HepG2 (cell line): ENCODE results near the gene RPS25. TPM values are rescaled to one million over a fixed set of nuclear protein-coding genes. Genes with fewer than 3 reads are reported as not detected.

Source experiments
- ATF1 ChIP-seq: IDR thresholded peaks from 2 replicates; pipeline ENCODE4 v1.6.1; 2016; ENCODE audit warnings: mild to moderate bottlenecking, control low read depth
- POGZ ChIP-seq: sonication (generic); formaldehyde crosslinking; IDR thresholded peaks from 2 replicates; pipeline ENCODE4 v1.4.0; 2020; ENCODE audit warnings: mild to moderate bottlenecking, missing genetic modification reagents
- TMF1 ChIP-seq: sonication (generic); formaldehyde crosslinking; IDR thresholded peaks from 2 replicates; pipeline ENCODE4 v1.8.1; 2022; ENCODE audit warnings: low read depth, missing genetic modification reagents
- ZNF367 ChIP-seq: sonication (generic); formaldehyde crosslinking; IDR thresholded peaks from 2 replicates; pipeline ENCODE4 v1.4.0; 2020; ENCODE audit warnings: missing genetic modification reagents, borderline replicate concordance
- ZNF510 ChIP-seq: sonication (generic); formaldehyde crosslinking; IDR thresholded peaks from 2 replicates; pipeline ENCODE4 v1.4.0; 2020; ENCODE audit warnings: low read depth, mild to moderate bottlenecking, missing genetic modification reagents
- ZNF607 ChIP-seq: sonication (generic); formaldehyde crosslinking; IDR thresholded peaks from 2 replicates; pipeline ENCODE4 v1.5.1; 2020; ENCODE audit warnings: missing genetic modification reagents, mild to moderate bottlenecking, borderline replicate concordance
- ZNF792 ChIP-seq: IDR thresholded peaks from 2 replicates; pipeline ENCODE4 v1.6.1; 2016
- polyA plus RNA-seq, 8 experiments: library from polyadenylated mRNA; depleted of rRNA in 3 of 8; stranded (reverse) in 7 of 8; unstranded in 1 of 8; fragments of >200 nt; fragmentation: Illumina TruSeq in 4 of 8; extraction: Trizol in 4 of 8; gene quantifications; 2 replicates each; pipeline versions ENCODE4 v1.2.1 to v1.2.3, GENCODE V29; 2011 to 2016; ENCODE audit warnings: low read depth in 4 of 8, missing spikeins in 1 of 8, mixed read lengths in 1 of 8; ENCODE audit not compliant: insufficient read depth in 1 of 8
- total RNA-seq, 5 experiments: library from RNA; depleted of rRNA; stranded (reverse); fragments of >200 nt; fragmentation: Illumina TruSeq; extraction: Trizol; gene quantifications; 2 replicates each; pipeline ENCODE4 v1.2.3, GENCODE V29; 2016; ENCODE audit warnings: low read depth in 1 of 5
- TF ChIP-seq, protein P1 (sequence below): sonication (generic); formaldehyde crosslinking; IDR thresholded peaks from one replicate; pipeline ENCODE4 v1.5.1; 2020; ENCODE audit warnings: mild to moderate bottlenecking, missing genetic modification reagents; ENCODE audit errors: not compliant biosample characterization
- TF ChIP-seq, protein P2 (sequence below): fragments of 450-650 bp; IDR thresholded peaks from 2 replicates; pipeline ENCODE4 v1.6.1; 2017; ENCODE audit warnings: mild to moderate bottlenecking
- TF ChIP-seq, protein P3 (sequence below): sonication (generic); formaldehyde crosslinking; IDR thresholded peaks from 2 replicates; pipeline ENCODE4 v1.5.1; 2020; ENCODE audit warnings: mild to moderate bottlenecking, missing genetic modification reagents, moderate library complexity
- TF ChIP-seq, protein P4 (sequence below): IDR thresholded peaks from 2 replicates; pipeline ENCODE4 v1.6.1; 2016; ENCODE audit warnings: low read depth, control low read depth
- TF ChIP-seq, protein P5 (sequence below): sonication (generic); formaldehyde crosslinking; IDR thresholded peaks from 2 replicates; pipeline ENCODE4 v1.5.0; 2020; ENCODE audit warnings: mild to moderate bottlenecking, missing genetic modification reagents

Gene RPS25
- total and polyA plus RNA-seq, 2 of the 13 experiments (the other 11 are each of a cell fraction or from before 2014, with no cell fraction given): 839 to 1,415 TPM

DNA sequence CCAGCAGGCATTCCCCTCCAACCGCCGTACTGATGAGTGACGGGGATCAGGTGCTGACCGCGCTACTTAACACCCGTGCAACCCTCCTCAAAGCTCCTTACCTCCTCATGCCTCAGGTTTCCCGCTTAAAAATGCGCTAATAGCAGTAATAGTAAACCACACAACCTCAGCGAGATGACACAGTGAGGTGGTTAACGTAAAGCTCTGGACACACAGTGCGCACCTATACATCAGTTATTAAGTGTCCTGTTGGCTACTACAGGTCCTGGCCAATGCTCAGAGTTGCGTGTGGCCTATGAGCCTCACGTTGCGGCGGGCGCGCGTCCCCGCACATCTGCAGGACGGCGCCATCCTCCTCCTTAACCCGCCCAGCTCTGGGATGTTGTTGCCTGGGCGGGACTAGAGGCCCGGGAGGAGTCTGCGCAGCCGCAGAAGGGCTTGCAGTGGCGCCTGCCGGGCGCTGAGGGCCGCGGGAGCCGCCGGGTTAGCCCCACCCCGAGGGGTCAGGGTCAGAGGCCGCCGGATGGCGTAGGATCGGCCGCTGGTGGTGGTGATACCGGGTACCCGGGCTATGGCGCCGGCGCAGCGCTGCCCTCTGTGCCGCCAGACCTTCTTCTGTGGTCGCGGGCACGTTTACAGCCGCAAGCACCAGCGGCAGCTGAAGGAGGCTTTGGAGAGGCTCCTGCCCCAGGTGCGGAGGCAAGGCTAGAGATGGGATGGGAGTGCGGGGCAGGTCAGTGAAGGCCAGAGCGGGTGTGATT, 20.3 kb downstream of the RPS25 start, which contains the start of gene CENATAC (continued):
- TF ChIP-seq, protein P1, sequence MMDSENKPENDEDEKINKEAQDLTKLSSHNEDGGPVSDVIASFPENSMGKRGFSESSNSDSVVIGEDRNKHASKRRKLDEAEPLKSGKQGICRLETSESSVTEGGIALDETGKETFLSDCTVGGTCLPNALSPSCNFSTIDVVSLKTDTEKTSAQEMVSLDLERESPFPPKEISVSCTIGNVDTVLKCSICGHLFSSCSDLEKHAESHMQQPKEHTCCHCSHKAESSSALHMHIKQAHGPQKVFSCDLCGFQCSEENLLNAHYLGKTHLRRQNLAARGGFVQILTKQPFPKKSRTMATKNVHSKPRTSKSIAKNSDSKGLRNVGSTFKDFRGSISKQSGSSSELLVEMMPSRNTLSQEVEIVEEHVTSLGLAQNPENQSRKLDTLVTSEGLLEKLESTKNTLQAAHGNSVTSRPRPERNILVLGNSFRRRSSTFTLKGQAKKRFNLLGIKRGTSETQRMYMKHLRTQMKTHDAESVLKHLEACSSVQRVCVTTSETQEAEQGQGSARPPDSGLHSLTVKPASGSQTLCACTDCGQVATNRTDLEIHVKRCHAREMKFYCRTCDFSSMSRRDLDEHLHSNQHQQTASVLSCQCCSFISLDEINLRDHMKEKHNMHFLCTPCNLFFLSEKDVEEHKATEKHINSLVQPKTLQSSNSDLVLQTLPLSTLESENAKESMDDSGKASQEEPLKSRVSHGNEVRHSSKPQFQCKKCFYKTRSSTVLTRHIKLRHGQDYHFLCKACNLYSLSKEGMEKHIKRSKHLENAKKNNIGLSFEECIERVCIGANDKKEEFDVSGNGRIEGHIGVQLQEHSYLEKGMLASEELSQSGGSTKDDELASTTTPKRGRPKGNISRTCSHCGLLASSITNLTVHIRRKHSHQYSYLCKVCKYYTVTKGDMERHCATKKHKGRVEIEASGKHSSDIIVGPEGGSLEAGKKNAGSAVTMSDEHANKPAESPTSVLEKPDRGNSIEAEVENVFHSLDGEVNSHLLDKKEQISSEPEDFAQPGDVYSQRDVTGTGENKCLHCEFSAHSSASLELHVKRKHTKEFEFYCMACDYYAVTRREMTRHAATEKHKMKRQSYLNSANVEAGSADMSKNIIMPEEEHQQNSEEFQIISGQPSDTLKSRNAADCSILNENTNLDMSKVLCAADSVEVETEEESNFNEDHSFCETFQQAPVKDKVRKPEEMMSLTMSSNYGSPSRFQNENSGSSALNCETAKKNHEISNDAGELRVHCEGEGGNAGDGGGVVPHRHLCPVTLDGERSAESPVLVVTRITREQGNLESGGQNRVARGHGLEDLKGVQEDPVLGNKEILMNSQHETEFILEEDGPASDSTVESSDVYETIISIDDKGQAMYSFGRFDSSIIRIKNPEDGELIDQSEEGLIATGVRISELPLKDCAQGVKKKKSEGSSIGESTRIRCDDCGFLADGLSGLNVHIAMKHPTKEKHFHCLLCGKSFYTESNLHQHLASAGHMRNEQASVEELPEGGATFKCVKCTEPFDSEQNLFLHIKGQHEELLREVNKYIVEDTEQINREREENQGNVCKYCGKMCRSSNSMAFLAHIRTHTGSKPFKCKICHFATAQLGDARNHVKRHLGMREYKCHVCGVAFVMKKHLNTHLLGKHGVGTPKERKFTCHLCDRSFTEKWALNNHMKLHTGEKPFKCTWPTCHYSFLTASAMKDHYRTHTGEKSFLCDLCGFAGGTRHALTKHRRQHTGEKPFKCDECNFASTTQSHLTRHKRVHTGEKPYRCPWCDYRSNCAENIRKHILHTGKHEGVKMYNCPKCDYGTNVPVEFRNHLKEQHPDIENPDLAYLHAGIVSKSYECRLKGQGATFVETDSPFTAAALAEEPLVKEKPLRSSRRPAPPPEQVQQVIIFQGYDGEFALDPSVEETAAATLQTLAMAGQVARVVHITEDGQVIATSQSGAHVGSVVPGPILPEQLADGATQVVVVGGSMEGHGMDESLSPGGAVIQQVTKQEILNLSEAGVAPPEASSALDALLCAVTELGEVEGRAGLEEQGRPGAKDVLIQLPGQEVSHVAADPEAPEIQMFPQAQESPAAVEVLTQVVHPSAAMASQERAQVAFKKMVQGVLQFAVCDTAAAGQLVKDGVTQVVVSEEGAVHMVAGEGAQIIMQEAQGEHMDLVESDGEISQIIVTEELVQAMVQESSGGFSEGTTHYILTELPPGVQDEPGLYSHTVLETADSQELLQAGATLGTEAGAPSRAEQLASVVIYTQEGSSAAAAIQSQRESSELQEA (CRISPR knock-in tag): no peak
- TF ChIP-seq ZNF367: no peak
- no peak for TF ChIP-seq POGZ (CRISPR knock-in tag)
- peak; percentile 63; the same call in 1 of the 2 replicates for TF ChIP-seq TMF1 (CRISPR knock-in tag)
- TF ChIP-seq ZNF792 (CRISPR knock-in tag): 0 out of 2 replicates have a peak, but pooled peaks have one; percentile 26
- TF ChIP-seq, protein P2, sequence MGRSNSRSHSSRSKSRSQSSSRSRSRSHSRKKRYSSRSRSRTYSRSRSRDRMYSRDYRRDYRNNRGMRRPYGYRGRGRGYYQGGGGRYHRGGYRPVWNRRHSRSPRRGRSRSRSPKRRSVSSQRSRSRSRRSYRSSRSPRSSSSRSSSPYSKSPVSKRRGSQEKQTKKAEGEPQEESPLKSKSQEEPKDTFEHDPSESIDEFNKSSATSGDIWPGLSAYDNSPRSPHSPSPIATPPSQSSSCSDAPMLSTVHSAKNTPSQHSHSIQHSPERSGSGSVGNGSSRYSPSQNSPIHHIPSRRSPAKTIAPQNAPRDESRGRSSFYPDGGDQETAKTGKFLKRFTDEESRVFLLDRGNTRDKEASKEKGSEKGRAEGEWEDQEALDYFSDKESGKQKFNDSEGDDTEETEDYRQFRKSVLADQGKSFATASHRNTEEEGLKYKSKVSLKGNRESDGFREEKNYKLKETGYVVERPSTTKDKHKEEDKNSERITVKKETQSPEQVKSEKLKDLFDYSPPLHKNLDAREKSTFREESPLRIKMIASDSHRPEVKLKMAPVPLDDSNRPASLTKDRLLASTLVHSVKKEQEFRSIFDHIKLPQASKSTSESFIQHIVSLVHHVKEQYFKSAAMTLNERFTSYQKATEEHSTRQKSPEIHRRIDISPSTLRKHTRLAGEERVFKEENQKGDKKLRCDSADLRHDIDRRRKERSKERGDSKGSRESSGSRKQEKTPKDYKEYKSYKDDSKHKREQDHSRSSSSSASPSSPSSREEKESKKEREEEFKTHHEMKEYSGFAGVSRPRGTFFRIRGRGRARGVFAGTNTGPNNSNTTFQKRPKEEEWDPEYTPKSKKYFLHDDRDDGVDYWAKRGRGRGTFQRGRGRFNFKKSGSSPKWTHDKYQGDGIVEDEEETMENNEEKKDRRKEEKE: no peak
- no peak; the same call in 1 of the 2 replicates for TF ChIP-seq ZNF607 (CRISPR knock-in tag)
- TF ChIP-seq, protein P3, sequence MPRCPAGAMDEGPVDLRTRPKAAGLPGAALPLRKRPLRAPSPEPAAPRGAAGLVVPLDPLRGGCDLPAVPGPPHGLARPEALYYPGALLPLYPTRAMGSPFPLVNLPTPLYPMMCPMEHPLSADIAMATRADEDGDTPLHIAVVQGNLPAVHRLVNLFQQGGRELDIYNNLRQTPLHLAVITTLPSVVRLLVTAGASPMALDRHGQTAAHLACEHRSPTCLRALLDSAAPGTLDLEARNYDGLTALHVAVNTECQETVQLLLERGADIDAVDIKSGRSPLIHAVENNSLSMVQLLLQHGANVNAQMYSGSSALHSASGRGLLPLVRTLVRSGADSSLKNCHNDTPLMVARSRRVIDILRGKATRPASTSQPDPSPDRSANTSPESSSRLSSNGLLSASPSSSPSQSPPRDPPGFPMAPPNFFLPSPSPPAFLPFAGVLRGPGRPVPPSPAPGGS (CRISPR knock-in tag): no peak; the same call in 1 of the 2 replicates
- no peak; the same call in 1 of the 2 replicates for TF ChIP-seq ATF1 (CRISPR knock-in tag)
- TF ChIP-seq, protein P4, sequence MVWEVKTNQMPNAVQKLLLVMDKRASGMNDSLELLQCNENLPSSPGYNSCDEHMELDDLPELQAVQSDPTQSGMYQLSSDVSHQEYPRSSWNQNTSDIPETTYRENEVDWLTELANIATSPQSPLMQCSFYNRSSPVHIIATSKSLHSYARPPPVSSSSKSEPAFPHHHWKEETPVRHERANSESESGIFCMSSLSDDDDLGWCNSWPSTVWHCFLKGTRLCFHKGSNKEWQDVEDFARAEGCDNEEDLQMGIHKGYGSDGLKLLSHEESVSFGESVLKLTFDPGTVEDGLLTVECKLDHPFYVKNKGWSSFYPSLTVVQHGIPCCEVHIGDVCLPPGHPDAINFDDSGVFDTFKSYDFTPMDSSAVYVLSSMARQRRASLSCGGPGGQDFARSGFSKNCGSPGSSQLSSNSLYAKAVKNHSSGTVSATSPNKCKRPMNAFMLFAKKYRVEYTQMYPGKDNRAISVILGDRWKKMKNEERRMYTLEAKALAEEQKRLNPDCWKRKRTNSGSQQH (CRISPR knock-in tag): no peak; the same call in 1 of the 2 replicates
- TF ChIP-seq, protein P5, sequence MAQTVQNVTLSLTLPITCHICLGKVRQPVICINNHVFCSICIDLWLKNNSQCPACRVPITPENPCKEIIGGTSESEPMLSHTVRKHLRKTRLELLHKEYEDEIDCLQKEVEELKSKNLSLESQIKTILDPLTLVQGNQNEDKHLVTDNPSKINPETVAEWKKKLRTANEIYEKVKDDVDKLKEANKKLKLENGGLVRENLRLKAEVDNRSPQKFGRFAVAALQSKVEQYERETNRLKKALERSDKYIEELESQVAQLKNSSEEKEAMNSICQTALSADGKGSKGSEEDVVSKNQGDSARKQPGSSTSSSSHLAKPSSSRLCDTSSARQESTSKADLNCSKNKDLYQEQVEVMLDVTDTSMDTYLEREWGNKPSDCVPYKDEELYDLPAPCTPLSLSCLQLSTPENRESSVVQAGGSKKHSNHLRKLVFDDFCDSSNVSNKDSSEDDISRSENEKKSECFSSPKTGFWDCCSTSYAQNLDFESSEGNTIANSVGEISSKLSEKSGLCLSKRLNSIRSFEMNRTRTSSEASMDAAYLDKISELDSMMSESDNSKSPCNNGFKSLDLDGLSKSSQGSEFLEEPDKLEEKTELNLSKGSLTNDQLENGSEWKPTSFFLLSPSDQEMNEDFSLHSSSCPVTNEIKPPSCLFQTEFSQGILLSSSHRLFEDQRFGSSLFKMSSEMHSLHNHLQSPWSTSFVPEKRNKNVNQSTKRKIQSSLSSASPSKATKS (CRISPR knock-in tag): no peak
- TF ChIP-seq ZNF510 (CRISPR knock-in tag): no peak
